Lower leg skin (tissue), 3 donors: Measurements from ENCODE around the gene MICU1.

Experiments
- POLR2A ChIP-seq, 2 donors: fragments of 450-650 bp; IDR thresholded peaks; one replicate each; pipeline ENCODE4 v1.6.1; 2016 to 2017; ENCODE audit warnings: antibody characterized with exemption in 2 of 2, mild to moderate bottlenecking in 1 of 2, moderate library complexity in 1 of 2
- TF ChIP-seq, protein P1 (sequence below), 3 donors: fragments of 450-650 bp; IDR thresholded peaks; one replicate each; pipeline ENCODE4 v1.5.1; 2016; ENCODE audit warnings: antibody characterized with exemption in 3 of 3, mild to moderate bottlenecking in 3 of 3, moderate library complexity in 2 of 3

DNA sequence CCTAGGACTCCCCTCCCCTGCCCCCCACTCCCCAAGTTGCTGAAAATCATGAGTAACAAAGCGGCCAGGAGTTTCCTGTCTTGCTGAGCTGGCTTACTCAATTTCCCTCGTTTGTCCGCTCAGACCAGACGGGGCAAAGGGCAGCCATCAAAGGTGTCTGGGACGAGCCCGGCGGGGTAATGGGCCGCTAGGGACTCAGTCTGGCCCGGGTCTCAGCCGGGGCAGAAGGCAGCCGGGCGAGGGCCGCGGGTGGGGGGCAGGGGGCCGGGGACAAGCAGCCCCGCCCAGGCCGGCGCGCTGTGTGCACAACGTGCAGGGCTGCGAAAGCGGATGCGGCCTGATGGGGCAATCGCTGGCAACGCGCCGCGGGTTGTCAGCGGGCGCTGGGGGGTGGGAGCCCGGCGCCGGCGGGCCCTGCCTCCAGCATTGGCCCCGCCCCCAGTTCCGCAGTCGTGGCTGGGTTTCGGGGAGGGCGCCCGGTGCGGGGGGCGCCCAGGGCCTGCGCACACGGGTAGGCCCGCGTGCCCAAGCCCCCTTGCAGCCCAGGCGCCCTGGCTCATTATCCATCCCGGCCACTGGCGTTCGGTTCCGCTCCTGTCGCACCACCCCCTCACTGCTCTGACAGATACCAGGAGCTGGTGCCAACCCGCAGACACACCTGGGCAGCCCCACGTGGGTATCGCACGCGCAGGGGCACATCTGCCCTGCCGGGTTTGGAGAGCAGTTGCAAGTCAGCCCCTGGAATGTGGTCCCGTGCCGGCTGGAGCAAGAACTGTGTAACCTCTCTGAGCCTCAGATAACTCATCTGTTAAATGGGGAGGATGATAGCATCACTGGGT, 306.2 kb downstream of the MICU1 start:
- TF ChIP-seq, protein P1, sequence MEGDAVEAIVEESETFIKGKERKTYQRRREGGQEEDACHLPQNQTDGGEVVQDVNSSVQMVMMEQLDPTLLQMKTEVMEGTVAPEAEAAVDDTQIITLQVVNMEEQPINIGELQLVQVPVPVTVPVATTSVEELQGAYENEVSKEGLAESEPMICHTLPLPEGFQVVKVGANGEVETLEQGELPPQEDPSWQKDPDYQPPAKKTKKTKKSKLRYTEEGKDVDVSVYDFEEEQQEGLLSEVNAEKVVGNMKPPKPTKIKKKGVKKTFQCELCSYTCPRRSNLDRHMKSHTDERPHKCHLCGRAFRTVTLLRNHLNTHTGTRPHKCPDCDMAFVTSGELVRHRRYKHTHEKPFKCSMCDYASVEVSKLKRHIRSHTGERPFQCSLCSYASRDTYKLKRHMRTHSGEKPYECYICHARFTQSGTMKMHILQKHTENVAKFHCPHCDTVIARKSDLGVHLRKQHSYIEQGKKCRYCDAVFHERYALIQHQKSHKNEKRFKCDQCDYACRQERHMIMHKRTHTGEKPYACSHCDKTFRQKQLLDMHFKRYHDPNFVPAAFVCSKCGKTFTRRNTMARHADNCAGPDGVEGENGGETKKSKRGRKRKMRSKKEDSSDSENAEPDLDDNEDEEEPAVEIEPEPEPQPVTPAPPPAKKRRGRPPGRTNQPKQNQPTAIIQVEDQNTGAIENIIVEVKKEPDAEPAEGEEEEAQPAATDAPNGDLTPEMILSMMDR (IDR thresholded peaks at IDR 0.05) = no peak
- no peak for TF ChIP-seq POLR2A (IDR thresholded peaks at IDR 0.05)
